HG03342 (cell line): ENCODE data around the gene HIGD1C.
"Not testable (repeated sequence)": the region's sequence is repeated elsewhere in the genome, so short reads cannot be mapped to it uniquely, and the experiment has no call there.

Experiments used
- ATAC-seq: cut with Tn5 transposase; IDR thresholded peaks from one replicate; pipeline ENCODE4 v1.9.1; 2021; ENCODE audit warnings: mild to moderate bottlenecking, moderate library complexity; ENCODE audit not compliant: unreplicated experiment

HIGD1C gene

DNA sequence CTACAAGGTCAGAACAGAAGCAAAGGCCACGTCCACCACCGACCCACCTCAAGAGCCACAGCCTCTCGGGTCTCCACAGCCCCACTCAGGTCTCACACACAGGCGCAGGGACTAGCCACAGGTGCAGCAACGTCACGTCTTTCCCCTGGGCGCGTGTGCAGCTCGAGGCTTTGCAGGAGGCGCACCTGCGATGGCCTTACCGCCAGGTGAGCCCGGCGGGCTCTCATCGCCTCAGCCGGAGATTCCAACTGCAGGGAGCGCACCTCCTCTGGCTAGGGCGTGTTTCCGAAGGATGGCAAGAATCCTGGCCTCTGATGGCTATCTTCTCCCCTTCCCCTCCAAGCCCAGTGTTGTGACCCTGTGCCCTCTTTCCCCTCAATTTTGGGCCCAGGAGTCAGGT, at the start of gene HIGD1C:
Gene HIGD1C (plus strand): TSS at position 35 of the 400 bp plus-strand sequence. CDS start 1,455 bp downstream, outside the sequence.
- ATAC-seq: no peak

- not testable (repeated sequence) for ATAC-seq
Observed at GRCh38 chr12:50908479-50908878, 43.9 kb upstream of the HIGD1C start.

DNA sequence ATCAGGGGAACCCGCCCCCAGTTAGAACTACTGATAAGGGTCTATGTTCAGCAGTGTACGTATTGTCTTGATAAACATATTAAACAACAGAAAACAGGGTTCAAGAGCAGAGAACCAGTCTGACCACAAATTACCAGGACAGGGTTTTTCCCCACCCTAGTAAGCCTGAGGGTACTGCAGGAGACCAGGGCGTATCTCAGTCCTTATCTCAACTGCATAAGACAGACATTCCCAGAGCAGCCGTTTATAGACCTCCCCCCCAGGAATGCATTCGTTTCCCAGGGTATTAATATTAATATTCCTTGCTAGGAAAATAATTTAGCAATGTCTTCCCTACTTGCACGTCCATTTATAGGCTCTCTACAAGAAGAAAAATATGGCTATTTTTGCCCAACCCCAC, 40.0 kb upstream of the HIGD1C start:
- ATAC-seq: not testable (repeated sequence)

- no peak for ATAC-seq
Observed at GRCh38 chr12:50913224-50913623, 39.1 kb upstream of the HIGD1C start.

- ATAC-seq: no peak
Observed at GRCh38 chr12:50914872-50915484, 37.4 kb upstream of the HIGD1C start.

GRCh38 chr12:50916292-50916691, 36.1 kb upstream of the HIGD1C start:
- ATAC-seq: no peak

GRCh38 chr12:50918584-50919316, 33.6 kb upstream of the HIGD1C start:
- ATAC-seq: no peak

- no peak for ATAC-seq
Observed at GRCh38 chr12:50922820-50923219, 29.5 kb upstream of the HIGD1C start.

DNA sequence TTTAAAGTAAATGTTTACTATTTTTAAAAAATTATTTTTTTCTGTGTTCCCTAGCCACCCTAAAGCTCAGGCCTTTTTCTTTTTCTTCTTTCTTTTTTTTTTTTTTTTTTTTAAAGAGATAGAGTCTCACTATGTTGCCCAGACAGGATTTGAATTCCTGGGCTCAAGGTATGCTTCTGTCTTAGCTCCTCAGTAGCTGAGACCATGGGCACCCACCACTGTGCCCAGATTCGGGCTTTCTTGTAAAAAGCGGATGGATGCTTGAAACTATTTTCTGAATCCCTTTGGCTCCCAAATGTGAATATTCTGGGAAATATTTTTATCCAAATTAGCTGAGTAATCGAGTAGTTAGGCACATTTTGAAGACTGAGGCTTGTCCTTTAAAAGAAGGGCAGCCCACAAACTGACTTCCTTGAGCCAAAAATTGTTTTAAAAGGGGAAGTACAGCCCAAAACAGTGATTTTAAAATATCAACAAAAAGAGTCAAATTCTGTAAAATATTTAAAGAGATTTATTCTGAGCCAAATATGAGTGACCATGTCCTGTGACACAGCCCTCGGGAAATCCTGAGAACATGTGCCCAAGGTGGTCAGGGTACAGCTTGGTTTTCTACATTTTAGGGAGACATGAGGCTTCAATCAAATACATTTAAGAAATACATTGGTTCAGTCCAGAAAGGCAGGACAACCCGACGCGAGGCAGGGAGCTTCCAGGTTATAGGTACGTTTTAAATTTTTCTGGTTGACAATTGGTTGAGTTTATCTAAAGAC, 28.8 kb upstream of the HIGD1C start:
- no peak for ATAC-seq

DNA sequence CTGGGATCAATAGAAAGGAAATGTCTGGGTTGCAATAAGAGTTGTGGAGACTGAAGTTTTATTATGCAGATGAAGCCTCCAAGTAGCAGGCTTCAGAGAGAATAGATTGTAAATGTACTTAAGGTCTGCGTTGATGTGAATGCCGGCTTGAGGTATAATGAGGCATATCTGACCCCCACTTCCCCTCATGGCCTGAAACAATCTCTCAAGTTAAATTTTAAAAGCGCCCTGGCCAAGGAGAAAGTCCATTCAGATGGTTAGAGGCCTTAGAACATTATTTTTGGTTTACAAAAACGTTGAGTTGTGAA, 28.3 kb upstream of the HIGD1C start:
- ATAC-seq: no peak

GRCh38 chr12:50924439-50925341, 27.7 kb upstream of the HIGD1C start:
- peak; percentile 87 for ATAC-seq

DNA sequence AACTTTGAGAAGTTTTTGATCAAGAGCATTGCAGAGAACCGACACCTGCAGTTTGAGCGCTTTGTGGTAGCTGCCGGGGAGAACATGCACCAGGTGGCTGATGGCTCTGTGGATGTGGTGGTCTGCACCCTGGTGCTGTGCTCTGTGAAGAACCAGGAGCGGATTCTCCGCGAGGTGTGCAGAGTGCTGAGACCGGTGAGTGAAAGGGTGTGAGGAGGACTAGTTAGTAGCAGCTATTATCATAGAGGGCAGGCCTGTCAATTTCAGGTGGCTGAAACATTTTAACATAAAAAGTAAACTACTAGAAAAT, 27.0 kb upstream of the HIGD1C start:
- ATAC-seq: no peak

GRCh38 chr12:50925920-50926319, 26.4 kb upstream of the HIGD1C start:
- no peak for ATAC-seq

DNA sequence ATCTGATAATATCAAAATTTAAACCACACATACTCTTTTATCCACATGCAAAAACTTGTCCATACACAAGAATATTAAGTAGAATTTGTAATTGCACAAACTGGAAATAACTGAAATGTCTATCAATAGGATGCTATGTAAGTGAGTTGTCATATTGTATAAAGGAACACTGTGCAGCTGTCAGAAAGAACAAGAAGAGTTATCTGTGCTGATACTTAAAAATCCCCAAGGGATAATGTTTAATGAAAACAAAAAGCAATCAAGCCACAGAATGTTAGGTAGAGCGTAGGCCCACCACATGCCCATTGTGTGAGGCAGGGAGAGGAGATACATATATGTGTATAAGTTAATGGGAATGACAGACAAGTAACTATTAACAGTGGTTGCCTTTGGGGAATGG, 25.9 kb upstream of the HIGD1C start:
- ATAC-seq: no peak

GRCh38 chr12:50926932-50927331, 25.4 kb upstream of the HIGD1C start:
- not testable (repeated sequence) for ATAC-seq

- ATAC-seq: no peak
Observed at GRCh38 chr12:50927356-50927755, 25.0 kb upstream of the HIGD1C start.

GRCh38 chr12:50927766-50928224, 24.5 kb upstream of the HIGD1C start:
- no peak for ATAC-seq

DNA sequence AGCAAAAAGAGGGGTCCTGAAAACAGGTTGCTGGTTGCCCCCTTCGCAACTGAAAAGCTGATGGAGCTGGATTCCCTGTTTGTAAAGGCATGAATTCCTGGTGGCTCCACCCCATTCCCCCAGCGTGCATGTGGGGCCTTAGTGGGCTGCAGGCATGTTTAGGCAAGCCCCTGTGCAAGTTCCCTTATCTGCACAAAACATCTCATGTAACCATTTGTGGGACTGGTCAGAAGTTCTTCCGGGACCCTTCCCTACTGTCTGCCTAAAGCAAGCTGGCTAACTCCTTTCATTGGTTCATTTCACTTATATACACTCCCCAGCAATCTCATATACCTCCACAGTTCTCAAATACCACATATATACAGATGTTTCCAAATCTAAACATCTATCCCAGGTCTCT, 24.0 kb upstream of the HIGD1C start:
- ATAC-seq: no peak

DNA sequence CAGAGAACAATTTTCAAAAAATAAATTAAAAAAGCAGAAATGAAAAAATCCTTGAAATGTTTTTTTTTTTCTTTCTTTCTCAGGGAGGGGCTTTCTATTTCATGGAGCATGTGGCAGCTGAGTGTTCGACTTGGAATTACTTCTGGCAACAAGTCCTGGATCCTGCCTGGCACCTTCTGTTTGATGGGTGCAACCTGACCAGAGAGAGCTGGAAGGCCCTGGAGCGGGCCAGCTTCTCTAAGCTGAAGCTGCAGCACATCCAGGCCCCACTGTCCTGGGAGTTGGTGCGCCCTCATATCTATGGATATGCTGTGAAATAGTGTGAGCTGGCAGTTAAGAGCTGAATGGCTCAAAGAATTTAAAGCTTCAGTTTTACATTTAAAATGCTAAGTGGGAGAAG, 22.5 kb upstream of the HIGD1C start:
- no peak for ATAC-seq

DNA sequence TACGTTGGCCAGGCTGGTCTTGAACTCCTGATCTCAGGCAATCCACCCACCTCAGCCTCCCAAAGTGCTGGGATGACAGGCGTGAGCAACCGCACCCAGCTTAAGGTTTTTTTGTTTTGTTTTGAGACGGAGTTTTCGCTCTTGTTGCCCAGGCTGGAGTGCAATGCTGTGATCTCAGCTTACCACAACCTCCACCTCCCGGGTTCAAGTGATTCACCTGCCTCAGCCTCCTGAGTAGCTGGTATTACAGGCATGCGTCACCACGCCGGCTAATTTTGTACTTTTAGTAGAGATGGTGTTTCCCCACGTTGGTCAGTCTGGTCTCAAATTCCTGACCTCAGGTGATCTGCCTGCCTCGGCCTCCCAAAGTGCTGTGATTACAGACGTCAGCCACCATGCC, 21.9 kb upstream of the HIGD1C start:
- not testable (repeated sequence) for ATAC-seq

DNA sequence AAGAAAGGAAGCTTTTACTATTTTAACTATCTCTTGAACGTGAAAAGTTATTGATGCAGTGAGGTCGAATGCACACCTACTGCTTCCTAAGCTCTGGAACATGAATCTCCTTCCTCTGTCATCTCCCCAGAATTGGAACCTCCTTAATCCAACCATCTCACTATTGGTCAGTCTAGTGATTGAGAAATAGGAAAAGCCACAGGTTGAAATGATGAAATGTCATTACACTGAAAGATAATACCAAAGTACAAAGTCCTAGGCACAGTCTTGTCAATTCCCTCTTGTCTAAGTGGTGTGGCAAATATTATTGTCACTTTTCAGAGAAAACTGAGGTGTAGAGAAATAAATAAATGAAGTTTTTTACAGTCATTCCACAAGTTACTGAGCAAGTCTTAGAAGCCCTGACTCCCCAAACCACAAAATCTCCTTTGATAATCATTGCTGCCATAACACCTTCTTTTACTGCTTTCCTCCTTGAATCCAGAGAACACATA, 19.5 kb upstream of the HIGD1C start:
- no peak for ATAC-seq
